Fibroblast of skin of back (primary cell): ENCODE results near the gene ADA.
"Not testable (repeated sequence)": the region's sequence is repeated elsewhere in the genome, so short reads cannot be mapped to it uniquely, and the experiment has no call there.

Experiments
- DNase-seq: peaks from one replicate; pipeline ENCODE4 v3.0.0-alpha.2; 2013

The ADA gene

GRCh38 chr20:44598423-44599305 is 52.8 kb downstream of the ADA start:
- DNase-seq: peak; percentile 62

GRCh38 chr20:44597930-44598329 is 53.6 kb downstream of the ADA start:
- no peak for DNase-seq

- DNase-seq: no peak
Measured at GRCh38 chr20:44597516-44597915, 54.0 kb downstream of the ADA start.

- DNase-seq: no peak
Measured at GRCh38 chr20:44596876-44597275, 54.6 kb downstream of the ADA start.

- no peak for DNase-seq
Measured at GRCh38 chr20:44596010-44596409, 55.5 kb downstream of the ADA start.

GRCh38 chr20:44594730-44595129 is 56.8 kb downstream of the ADA start:
- peak; percentile 72 for DNase-seq

- DNase-seq: no peak
Measured at GRCh38 chr20:44593751-44594150, 57.7 kb downstream of the ADA start.

- DNase-seq: no peak
Measured at GRCh38 chr20:44592366-44592765, 59.1 kb downstream of the ADA start.

- no peak for DNase-seq
Measured at GRCh38 chr20:44590980-44591778, 60.3 kb downstream of the ADA start.

- DNase-seq: peak; percentile 56
Measured at GRCh38 chr20:44589537-44589936, 62.0 kb downstream of the ADA start.

GRCh38 chr20:44588321-44588720 is 63.2 kb downstream of the ADA start:
- DNase-seq: not testable (repeated sequence)

- DNase-seq: peak; percentile 28
Measured at GRCh38 chr20:44587035-44587980, 64.2 kb downstream of the ADA start.

GRCh38 chr20:44586289-44586911 is 65.1 kb downstream of the ADA start:
- no peak for DNase-seq

- no peak for DNase-seq
Measured at GRCh38 chr20:44585057-44585963, 66.2 kb downstream of the ADA start.

GRCh38 chr20:44584162-44584561 is 67.3 kb downstream of the ADA start:
- no peak for DNase-seq

GRCh38 chr20:44583157-44583556 is 68.3 kb downstream of the ADA start:
- no peak for DNase-seq

GRCh38 chr20:44582311-44583025 is 69.0 kb downstream of the ADA start, which contains the start of gene PKIG:
TSS of gene PKIG (plus strand) at chr20:44582579. CDS start at chr20:44614557, 31,978 bp downstream.
- peak; percentile 80 for DNase-seq

- DNase-seq: peak; percentile 56
Measured at GRCh38 chr20:44581515-44581914, 70.0 kb downstream of the ADA start.

- DNase-seq: no peak
Measured at GRCh38 chr20:44580581-44581268, 70.8 kb downstream of the ADA start.
